H9 (cell line): Measurements from ENCODE around the gene EEF1AKMT2. TPM values are rescaled to one million over a fixed set of nuclear protein-coding genes. Genes with fewer than 3 reads are reported as not detected.

Experiments used
- DNase-seq: peaks from one replicate; pipeline ENCODE4 v3.0.0-alpha.2; 2017
- H2AFZ ChIP-seq: one replicate; pipeline ENCODE4 v1.6.1; 2013; ENCODE audit warnings: mild to moderate bottlenecking, low read length, control low read depth, moderate library complexity
- H2AK5ac ChIP-seq: 2 replicates; pipeline ENCODE4 v1.6.1; 2013; ENCODE audit warnings: low read length, control low read depth, mixed read lengths; ENCODE audit not compliant: insufficient read length
- H2BK120ac ChIP-seq: one replicate; pipeline ENCODE4 v1.6.1; 2013; ENCODE audit warnings: low read depth, mild to moderate bottlenecking, low read length, control low read depth, inconsistent platforms; ENCODE audit not compliant: poor library complexity, severe bottlenecking
- H2BK12ac ChIP-seq: 2 replicates; pipeline ENCODE4 v1.6.1; 2013; ENCODE audit warnings: low read length, control low read depth, mixed read lengths, low read depth; ENCODE audit not compliant: insufficient read length
- H2BK15ac ChIP-seq: 2 replicates; pipeline ENCODE4 v1.6.1; 2013; ENCODE audit warnings: low read depth, low read length, control low read depth
- H2BK20ac ChIP-seq: one replicate; pipeline ENCODE4 v1.6.1; 2013; ENCODE audit warnings: low read depth, mild to moderate bottlenecking, low read length, control low read depth, inconsistent platforms; ENCODE audit not compliant: poor library complexity, severe bottlenecking
- H2BK5ac ChIP-seq: 2 replicates; pipeline ENCODE4 v1.6.1; 2013; ENCODE audit warnings: low read length, control low read depth, mixed read lengths; ENCODE audit not compliant: insufficient read length
- H3K14ac ChIP-seq: 2 replicates; pipeline ENCODE4 v1.6.1; 2013; ENCODE audit warnings: low read length, control low read depth; ENCODE audit not compliant: insufficient read depth
- H3K18ac ChIP-seq: 2 replicates; pipeline ENCODE4 v1.6.1; 2013; ENCODE audit warnings: low read depth, mild to moderate bottlenecking, mixed read lengths, low read length, control low read depth; ENCODE audit not compliant: insufficient read length
- H3K23ac ChIP-seq: 2 replicates; pipeline ENCODE4 v1.6.1; 2013; ENCODE audit warnings: low read length, control low read depth, mixed read lengths, low read depth; ENCODE audit not compliant: insufficient read length
- H3K23me2 ChIP-seq: 2 replicates; pipeline ENCODE4 v1.6.1; 2013; ENCODE audit warnings: low read depth, mild to moderate bottlenecking, mixed read lengths, low read length, control low read depth; ENCODE audit not compliant: insufficient read length, poor library complexity, severe bottlenecking
- H3K27ac ChIP-seq: 2 replicates; pipeline ENCODE4 v1.5.1; 2013; ENCODE audit warnings: low read length, control low read depth, mixed read lengths, low read depth; ENCODE audit not compliant: insufficient read length
- H3K27me3 ChIP-seq: 2 replicates; pipeline ENCODE4 v1.6.1; 2013; ENCODE audit warnings: low read length, control low read depth, inconsistent platforms; ENCODE audit not compliant: insufficient read depth
- H3K4ac ChIP-seq: 2 replicates; pipeline ENCODE4 v1.6.1; 2013; ENCODE audit warnings: low read depth, mild to moderate bottlenecking, control low read depth, inconsistent platforms, low read length, moderate library complexity
- H3K4me1 ChIP-seq: 2 replicates; pipeline ENCODE4 v1.6.1; 2013; ENCODE audit warnings: low read length, control low read depth, inconsistent platforms; ENCODE audit not compliant: insufficient read depth
- H3K4me2 ChIP-seq: 2 replicates; pipeline ENCODE4 v1.6.1; 2013; ENCODE audit warnings: low read length, control low read depth, mixed read lengths; ENCODE audit not compliant: insufficient read length, insufficient read depth
- H3K56ac ChIP-seq: 2 replicates; pipeline ENCODE4 v1.6.1; 2013; ENCODE audit warnings: low read depth, mild to moderate bottlenecking, mixed read lengths, low read length, control low read depth; ENCODE audit not compliant: insufficient read length
- H3K79me1 ChIP-seq: 2 replicates; pipeline ENCODE4 v1.6.1; 2013; ENCODE audit warnings: low read depth, mild to moderate bottlenecking, moderate library complexity, low read length, control low read depth, inconsistent platforms; ENCODE audit not compliant: insufficient read depth, poor library complexity, severe bottlenecking
- H3K79me2 ChIP-seq: 2 replicates; pipeline ENCODE4 v1.6.1; 2013; ENCODE audit warnings: low read length, control low read depth, inconsistent platforms; ENCODE audit not compliant: insufficient read depth
- H3K9ac ChIP-seq: 2 replicates; pipeline ENCODE4 v1.6.1; 2013; ENCODE audit warnings: low read length, control low read depth, mixed read lengths; ENCODE audit not compliant: insufficient read length; ENCODE audit errors: extremely low read depth
- H3K9me3 ChIP-seq: one replicate; pipeline ENCODE4 v1.6.1; 2013; ENCODE audit warnings: low read depth, low read length, inconsistent platforms; ENCODE audit not compliant: control insufficient read depth
- H3T11ph ChIP-seq: one replicate; pipeline ENCODE4 v1.6.1; 2013; ENCODE audit warnings: mild to moderate bottlenecking, low read length, control low read depth, inconsistent platforms
- H4K20me1 ChIP-seq: one replicate; pipeline ENCODE4 v1.6.1; 2013; ENCODE audit not compliant: control insufficient read depth, insufficient read length, insufficient read depth
- H4K5ac ChIP-seq: 2 replicates; pipeline ENCODE4 v1.6.1; 2013; ENCODE audit warnings: low read depth, mild to moderate bottlenecking, mixed read lengths, low read length, control low read depth; ENCODE audit not compliant: insufficient read length
- H4K8ac ChIP-seq: replicated peaks from 2 replicates; pipeline ENCODE4 v1.6.1; 2013; ENCODE audit warnings: low read length, control low read depth, mixed read lengths, low read depth; ENCODE audit not compliant: insufficient read length
- H4K91ac ChIP-seq: 2 replicates; pipeline ENCODE4 v1.6.1; 2013; ENCODE audit warnings: low read depth, mild to moderate bottlenecking, moderate library complexity, mixed read lengths, low read length, control low read depth; ENCODE audit not compliant: insufficient read length
- H3K27ac Mint-ChIP-seq, 3 experiments: 2 replicates in 2 of 3; 3 replicates in 1 of 3; pipeline ENCODE4 v1.8.0; 2020 to 2021; ENCODE audit warnings: mixed read lengths in 3 of 3, mild to moderate bottlenecking in 1 of 3, moderate library complexity in 1 of 3
- H3K27me3 Mint-ChIP-seq: 2 replicates; pipeline ENCODE4 v1.8.0; 2021; ENCODE audit warnings: low read depth, mild to moderate bottlenecking, moderate library complexity, mixed read lengths
- H3K36me3 Mint-ChIP-seq, 3 experiments: 2 replicates in 2 of 3; 3 replicates in 1 of 3; pipeline ENCODE4 v1.8.0; 2020 to 2021; ENCODE audit warnings: low read depth in 3 of 3, mixed read lengths in 3 of 3; ENCODE audit not compliant: insufficient read depth in 1 of 3
- H3K4me1 Mint-ChIP-seq, 2 experiments: 2 replicates each; pipeline ENCODE4 v1.8.0; 2020; ENCODE audit warnings: mixed read lengths in 2 of 2
- H3K4me3 Mint-ChIP-seq, 2 experiments: 2 replicates in 1 of 2; 3 replicates in 1 of 2; pipeline ENCODE4 v1.8.0; 2020 to 2021; ENCODE audit warnings: mild to moderate bottlenecking in 2 of 2, mixed read lengths in 2 of 2, moderate library complexity in 1 of 2
- H3K9me3 Mint-ChIP-seq, 2 experiments: 2 replicates in 1 of 2; 3 replicates in 1 of 2; pipeline ENCODE4 v1.8.0; 2020; ENCODE audit warnings: mild to moderate bottlenecking in 2 of 2, mixed read lengths in 2 of 2, moderate library complexity in 1 of 2
- CTCF ChIP-seq: fragments of 200-600 bp; sonication (generic); conservative IDR thresholded peaks from 3 replicates; pipeline ENCODE4 v1.8.0; 2021; ENCODE audit warnings: antibody characterized with exemption, mild to moderate bottlenecking
- WGBS: extraction: QIAGEN DNeasy Blood & Tissue Kit; methylation state at CpG from one replicate; pipeline ENCODE4 v1.1.7; 2013; ENCODE audit warnings: missing lambda C conversion rate, low lambda C conversion rate, mixed read lengths; ENCODE audit not compliant: insufficient read length; ENCODE audit errors: extremely low coverage; 5-methylcytosine and 5-hydroxymethylcytosine counted together
- total RNA-seq: library from RNA; stranded (reverse); gene quantifications from 2 replicates; pipeline ENCODE4 v1.2.1, GENCODE V29; 2021

The EEF1AKMT2 gene
- total RNA-seq, 1 experiment from 2014 or later: 19.0 TPM

- no peaks in the 10 kb centered on the region for H3K23me2 ChIP-seq
- no peaks in the 10 kb centered on the region for H3K27me3 ChIP-seq
- DNase-seq: no peak
- Mint-ChIP-seq H3K27me3 (no peaks in the 10 kb centered on the region), H3K4me1 (peaks cover 25 to 37% of the 10 kb centered on the region in 2 experiments), H3K9me3 (no peaks in the 10 kb centered on the region), H3K36me3 (no peaks in the 10 kb centered on the region; a peak in 3 of 7 replicates), H3K27ac (no peak overlapping the region), H3K4me3 (no peak overlapping the region)
- no peak overlapping the region for H3K18ac ChIP-seq
- H3K4me1 ChIP-seq: no peaks in the 10 kb centered on the region
- no peak overlapping the region for H3K23ac ChIP-seq
- H3K14ac ChIP-seq: no peak overlapping the region
- H3K4me2 ChIP-seq: no peak overlapping the region
- H3T11ph ChIP-seq: no peak overlapping the region
- H3K79me1 ChIP-seq: no peaks in the 10 kb centered on the region
- no peak overlapping the region for H2AK5ac ChIP-seq
- no peak overlapping the region for H3K56ac ChIP-seq
- no peak overlapping the region for H3K4ac ChIP-seq
- no peak overlapping the region for H4K8ac ChIP-seq
- no peak overlapping the region for H2BK120ac ChIP-seq
- H2BK12ac ChIP-seq: no peak overlapping the region
- H2BK20ac ChIP-seq: no peak overlapping the region
- no peak overlapping the region for H4K91ac ChIP-seq
- H4K5ac ChIP-seq: no peak overlapping the region
- no peaks in the 10 kb centered on the region for H3K79me2 ChIP-seq
- no peaks in the 10 kb centered on the region for H4K20me1 ChIP-seq
- no peak overlapping the region for H2BK5ac ChIP-seq
- no peak overlapping the region for H2BK15ac ChIP-seq
- no peak overlapping the region for H3K9ac ChIP-seq
- no peak overlapping the region for H3K27ac ChIP-seq
- no peaks in the 10 kb centered on the region for H3K9me3 ChIP-seq
- no CpG with 5 or more reads among the region's 6 CpGs for WGBS
- no peak overlapping the region for H2AFZ ChIP-seq
- no peak for TF ChIP-seq CTCF
Measured at GRCh38 chr10:124727361-124727960, 64.2 kb downstream of the EEF1AKMT2 start.
